Measurements from ENCODE around the gene TNFRSF12A. TPM values are rescaled to one million over a fixed set of nuclear protein-coding genes. Genes with fewer than 3 reads are reported as not detected.

The TNFRSF12A gene
- total and polyA plus RNA-seq, 11 donors: 27.8 to 824 (median 97.1) TPM

DNA sequence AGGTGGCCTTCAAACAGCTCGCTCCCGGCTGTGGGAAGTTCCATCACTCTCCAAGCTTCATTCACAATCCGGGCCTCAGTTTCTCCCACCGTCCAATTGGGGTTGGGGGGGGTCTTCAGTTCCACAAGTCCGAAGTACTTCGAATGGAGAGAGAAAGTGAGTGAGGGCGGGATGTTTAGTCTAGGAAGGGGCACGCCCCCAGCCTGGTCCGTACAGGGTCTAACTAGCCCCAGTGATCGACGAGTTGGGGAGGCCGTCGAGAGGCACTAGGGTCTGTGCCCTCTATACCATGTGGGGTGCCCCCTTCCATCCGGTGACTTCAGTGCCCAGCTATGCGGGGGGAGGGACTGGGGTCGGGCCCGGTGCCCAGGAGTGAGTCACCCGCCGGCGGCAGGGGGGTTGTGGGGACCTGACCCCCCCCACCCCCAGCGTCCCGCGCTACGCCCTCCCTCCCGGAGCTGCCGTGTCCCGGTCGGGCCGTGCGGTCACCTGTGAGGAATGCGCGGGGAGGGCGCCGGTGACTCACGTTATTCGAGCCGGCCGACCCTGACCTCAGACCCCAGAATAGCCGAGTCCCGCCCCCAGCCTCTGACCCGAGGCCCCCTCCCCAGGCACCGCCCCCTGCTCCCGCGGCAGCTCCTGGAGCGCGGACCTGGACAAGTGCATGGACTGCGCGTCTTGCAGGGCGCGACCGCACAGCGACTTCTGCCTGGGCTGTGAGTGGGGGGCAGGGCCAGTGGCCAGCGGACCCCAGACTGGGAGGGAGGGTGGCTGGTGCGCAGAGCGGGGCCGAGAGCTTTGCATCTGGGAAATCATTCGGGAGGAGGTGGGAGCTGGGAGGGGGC is 658 bp downstream of the TNFRSF12A start:
- peak overlapping the region; percentile 35 to 99 (median 76) for H3K4me3 ChIP-seq
- 1 to 3% (median 1%) methylated on average over 29 to 57 of the region's 57 CpGs for WGBS, 4 donors
- peaks cover 6 to 21% (median 14%) of the 10 kb centered on the region in 9 donors for H3K27me3 ChIP-seq
- no peaks in the 10 kb centered on the region for H3K9me3 ChIP-seq
- intact Hi-C loops (cut with DNase I): loop anchor here in 1 of 10 donors (1.0 kb wide), 1 partner anchor 17 kb away; no protein-coding TSS in a partner anchor
- peak overlapping the region; percentile 31 to 100 (median 96) for H3K27ac ChIP-seq
- peak; percentile 82 to 91 (median 87) for DNase-seq
- TF ChIP-seq, protein P1, sequence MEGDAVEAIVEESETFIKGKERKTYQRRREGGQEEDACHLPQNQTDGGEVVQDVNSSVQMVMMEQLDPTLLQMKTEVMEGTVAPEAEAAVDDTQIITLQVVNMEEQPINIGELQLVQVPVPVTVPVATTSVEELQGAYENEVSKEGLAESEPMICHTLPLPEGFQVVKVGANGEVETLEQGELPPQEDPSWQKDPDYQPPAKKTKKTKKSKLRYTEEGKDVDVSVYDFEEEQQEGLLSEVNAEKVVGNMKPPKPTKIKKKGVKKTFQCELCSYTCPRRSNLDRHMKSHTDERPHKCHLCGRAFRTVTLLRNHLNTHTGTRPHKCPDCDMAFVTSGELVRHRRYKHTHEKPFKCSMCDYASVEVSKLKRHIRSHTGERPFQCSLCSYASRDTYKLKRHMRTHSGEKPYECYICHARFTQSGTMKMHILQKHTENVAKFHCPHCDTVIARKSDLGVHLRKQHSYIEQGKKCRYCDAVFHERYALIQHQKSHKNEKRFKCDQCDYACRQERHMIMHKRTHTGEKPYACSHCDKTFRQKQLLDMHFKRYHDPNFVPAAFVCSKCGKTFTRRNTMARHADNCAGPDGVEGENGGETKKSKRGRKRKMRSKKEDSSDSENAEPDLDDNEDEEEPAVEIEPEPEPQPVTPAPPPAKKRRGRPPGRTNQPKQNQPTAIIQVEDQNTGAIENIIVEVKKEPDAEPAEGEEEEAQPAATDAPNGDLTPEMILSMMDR (IDR thresholded peaks at IDR 0.05): peak in 2 of 12 donors; percentile 2 to 3
- TF ChIP-seq POLR2A (IDR thresholded peaks at IDR 0.05): no peak
- ATAC-seq: peak; percentile 15 to 51 (median 38)
- H3K4me1 ChIP-seq: peaks cover 13 to 62% (median 44%) of the 10 kb centered on the region in 12 donors
- peaks cover 0 to 6% (median 4%) of the 10 kb centered on the region in 9 donors for H3K36me3 ChIP-seq

DNA sequence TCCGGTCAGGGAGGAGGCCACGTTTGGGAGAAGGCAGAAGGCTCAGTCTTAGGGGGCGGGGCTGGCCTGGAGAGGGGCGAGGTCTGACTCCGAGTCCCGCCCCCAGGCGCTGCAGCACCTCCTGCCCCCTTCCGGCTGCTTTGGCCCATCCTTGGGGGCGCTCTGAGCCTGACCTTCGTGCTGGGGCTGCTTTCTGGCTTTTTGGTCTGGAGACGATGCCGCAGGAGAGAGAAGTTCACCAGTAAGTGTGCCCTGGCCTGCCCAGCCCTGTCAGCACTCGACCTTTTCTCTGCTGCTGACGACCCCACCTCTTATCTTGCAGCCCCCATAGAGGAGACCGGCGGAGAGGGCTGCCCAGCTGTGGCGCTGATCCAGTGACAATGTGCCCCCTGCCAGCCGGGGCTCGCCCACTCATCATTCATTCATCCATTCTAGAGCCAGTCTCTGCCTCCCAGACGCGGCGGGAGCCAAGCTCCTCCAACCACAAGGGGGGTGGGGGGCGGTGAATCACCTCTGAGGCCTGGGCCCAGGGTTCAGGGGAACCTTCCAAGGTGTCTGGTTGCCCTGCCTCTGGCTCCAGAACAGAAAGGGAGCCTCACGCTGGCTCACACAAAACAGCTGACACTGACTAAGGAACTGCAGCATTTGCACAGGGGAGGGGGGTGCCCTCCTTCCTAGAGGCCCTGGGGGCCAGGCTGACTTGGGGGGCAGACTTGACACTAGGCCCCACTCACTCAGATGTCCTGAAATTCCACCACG is 1.5 kb downstream of the TNFRSF12A start:
- ATAC-seq (peak; percentile 30 to 64 (median 48)), DNase-seq (peak; percentile 88 to 91 (median 89))
- TF ChIP-seq, protein P1 (IDR thresholded peaks at IDR 0.05): peak in 9 of 12 donors; percentile 23 to 64 (median 42)
- no peak for TF ChIP-seq POLR2A (IDR thresholded peaks at IDR 0.05)
- Histone ChIP-seq H3K4me1 (peaks cover 13 to 62% (median 44%) of the 10 kb centered on the region in 12 donors), H3K9me3 (no peaks in the 10 kb centered on the region), H3K27ac (peak overlapping the region; percentile 31 to 100 (median 96)), H3K27me3 (peaks cover 6 to 21% (median 14%) of the 10 kb centered on the region in 9 donors), H3K4me3 (peak overlapping the region; percentile 35 to 99 (median 76)), H3K36me3 (peaks cover 0 to 14% (median 11%) of the 10 kb centered on the region in 9 donors)
- 15 to 27% (median 24%) methylated on average over 19 to 25 of the region's 25 CpGs for WGBS, 4 donors
- intact Hi-C loops (cut with DNase I): no loop called here

DNA sequence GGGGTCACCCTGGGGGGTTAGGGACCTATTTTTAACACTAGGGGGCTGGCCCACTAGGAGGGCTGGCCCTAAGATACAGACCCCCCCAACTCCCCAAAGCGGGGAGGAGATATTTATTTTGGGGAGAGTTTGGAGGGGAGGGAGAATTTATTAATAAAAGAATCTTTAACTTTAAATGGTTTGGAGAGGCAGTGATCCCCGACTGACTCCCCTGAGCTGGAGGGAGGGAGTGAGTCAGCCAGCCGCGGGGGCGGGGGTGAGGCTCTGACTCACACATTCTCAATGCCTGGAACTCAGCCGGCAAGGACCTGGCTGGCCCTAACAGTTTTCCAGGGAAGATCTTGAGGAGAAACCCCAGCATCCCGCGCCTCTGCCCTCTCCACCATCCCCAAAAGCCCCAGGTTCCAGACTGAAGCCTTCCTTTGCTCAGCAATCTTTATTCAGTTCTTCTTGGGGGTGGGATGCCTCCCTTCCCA is 2.1 kb downstream of the TNFRSF12A start:
- intact Hi-C loops (cut with DNase I): no loop called here
- DNase-seq (peak; percentile 89 to 94 (median 91)), ATAC-seq (peak in 3 of 4 donors; percentile 35 to 62 (median 54))
- peak overlapping the region in 11 of 12 donors; percentile 56 to 99 (median 78) for H3K4me3 ChIP-seq
- H3K9me3 ChIP-seq: no peaks in the 10 kb centered on the region
- H3K4me1 ChIP-seq: peaks cover 13 to 62% (median 44%) of the 10 kb centered on the region in 12 donors
- peaks cover 0 to 20% (median 17%) of the 10 kb centered on the region in 9 donors for H3K36me3 ChIP-seq
- H3K27ac ChIP-seq: peak overlapping the region; percentile 82 to 100 (median 96)
- H3K27me3 ChIP-seq: peaks cover 6 to 17% (median 14%) of the 10 kb centered on the region in 9 donors
- 9 to 18% (median 14%) methylated on average over 8 of the region's 8 CpGs for WGBS, 4 donors
- TF ChIP-seq POLR2A (IDR thresholded peaks at IDR 0.05): no peak
- TF ChIP-seq, protein P1 (IDR thresholded peaks at IDR 0.05): peak in 1 of 12 donors; percentile 4
